Right lung (tissue), 5 donors: Measurements from ENCODE around the gene IGF1. TPM values are rescaled to one million over a fixed set of nuclear protein-coding genes. Genes with fewer than 3 reads are reported as not detected.
"Not testable (repeated sequence)": the region's sequence is repeated elsewhere in the genome, so short reads cannot be mapped to it uniquely, and the experiment has no call there.

Experiments
- DNase-seq, 2 donors: peaks; one replicate each; pipeline ENCODE4 v3.0.0-alpha.2; 2013
- polyA plus RNA-seq, 5 donors: library from polyadenylated mRNA; unstranded; fragments of 120-200 nt; gene quantifications; one replicate each; pipeline versions ENCODE4 v1.2.1 to v1.2.3, GENCODE V29; 2013; ENCODE audit warnings: inconsistent platforms in 1 of 5, low replicate concordance in 1 of 5; ENCODE audit not compliant: insufficient read length in 5 of 5, insufficient read depth in 1 of 5

Gene IGF1
- polyA plus RNA-seq, 5 donors: 16.5 to 31.3 (median 24.5) TPM

DNA sequence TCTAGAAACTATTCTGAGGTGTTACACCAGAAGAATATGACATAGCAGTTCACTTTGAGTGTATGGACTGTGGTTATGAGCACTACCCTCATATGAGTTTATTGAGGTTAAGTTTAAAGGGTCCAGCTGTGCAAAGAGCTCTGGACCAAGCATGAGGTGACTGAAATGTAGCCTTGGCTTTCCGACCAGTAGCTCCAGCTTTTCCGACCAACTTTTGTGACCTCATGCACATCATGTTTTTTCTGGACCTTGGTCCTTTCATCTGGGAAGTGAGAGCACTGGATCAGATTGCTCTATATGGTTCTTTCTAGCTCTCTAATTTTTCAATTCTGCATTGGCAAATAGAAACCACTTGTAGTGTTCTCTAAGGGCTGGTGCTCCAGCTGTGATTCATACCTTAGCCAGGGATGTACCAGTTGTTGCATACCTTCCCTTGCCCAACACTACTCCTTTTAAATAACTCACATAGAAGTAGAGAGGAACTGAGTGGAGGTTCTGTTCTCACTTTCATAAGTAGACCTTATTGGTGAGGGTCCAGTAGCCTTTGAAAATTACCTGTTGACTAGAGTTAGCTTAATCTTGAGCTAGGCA lies 16.6 kb downstream of the IGF1 start:
- DNase-seq: no peak

DNA sequence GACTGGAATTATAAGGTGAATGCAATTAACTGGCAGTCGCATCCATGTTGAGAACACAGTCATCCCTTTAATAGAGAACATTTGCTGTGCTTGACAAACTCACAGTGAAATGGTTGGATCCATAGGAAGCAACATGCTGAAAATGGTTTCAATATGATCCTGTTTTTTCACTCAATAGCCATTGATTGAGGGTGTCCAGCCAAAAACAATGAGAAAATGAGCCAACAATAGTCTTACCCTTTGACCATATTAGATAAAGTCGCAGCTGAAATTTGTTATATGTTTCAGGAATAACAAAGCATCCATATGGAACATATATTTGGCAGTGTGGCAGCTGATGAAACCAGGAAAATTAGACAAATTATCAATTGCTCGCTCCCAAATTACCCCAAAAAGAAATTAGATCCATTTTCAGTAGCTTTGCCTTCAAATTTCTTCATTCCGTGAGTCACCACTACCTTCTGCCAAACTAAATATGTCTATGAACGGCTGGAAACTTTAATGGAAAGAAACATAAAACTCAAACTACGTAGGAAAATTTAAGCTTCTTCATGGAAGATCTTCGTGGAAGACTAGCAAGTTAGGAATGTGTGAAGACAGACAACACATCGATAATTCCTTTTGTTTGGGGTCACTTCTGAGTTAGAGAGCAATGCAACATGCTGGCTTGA lies 17.4 kb downstream of the IGF1 start:
- no peak for DNase-seq

GRCh38 chr12:102462386-102462785 lies 18.0 kb downstream of the IGF1 start:
- no peak for DNase-seq

DNA sequence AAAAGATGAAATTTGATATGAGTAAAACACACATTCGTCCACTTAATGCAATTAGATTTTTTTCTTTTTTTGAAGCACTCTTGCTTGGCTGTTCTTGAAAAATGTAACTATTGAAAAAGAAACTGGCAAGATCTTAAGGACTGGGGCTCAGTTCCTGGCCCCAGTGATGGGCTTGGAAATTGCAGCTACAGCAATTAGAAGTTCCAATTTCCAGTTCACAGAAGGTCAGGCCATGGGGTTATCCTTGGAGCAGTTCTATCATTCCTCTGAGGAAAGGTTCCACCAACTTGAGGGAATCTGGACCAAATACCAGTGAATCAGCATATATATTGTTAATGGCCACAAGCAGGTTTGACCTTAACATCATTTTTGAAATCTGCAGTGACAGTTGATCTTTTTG lies 18.9 kb downstream of the IGF1 start:
- DNase-seq: no peak

GRCh38 chr12:102459314-102459713 lies 21.0 kb downstream of the IGF1 start:
- DNase-seq: no peak

DNA sequence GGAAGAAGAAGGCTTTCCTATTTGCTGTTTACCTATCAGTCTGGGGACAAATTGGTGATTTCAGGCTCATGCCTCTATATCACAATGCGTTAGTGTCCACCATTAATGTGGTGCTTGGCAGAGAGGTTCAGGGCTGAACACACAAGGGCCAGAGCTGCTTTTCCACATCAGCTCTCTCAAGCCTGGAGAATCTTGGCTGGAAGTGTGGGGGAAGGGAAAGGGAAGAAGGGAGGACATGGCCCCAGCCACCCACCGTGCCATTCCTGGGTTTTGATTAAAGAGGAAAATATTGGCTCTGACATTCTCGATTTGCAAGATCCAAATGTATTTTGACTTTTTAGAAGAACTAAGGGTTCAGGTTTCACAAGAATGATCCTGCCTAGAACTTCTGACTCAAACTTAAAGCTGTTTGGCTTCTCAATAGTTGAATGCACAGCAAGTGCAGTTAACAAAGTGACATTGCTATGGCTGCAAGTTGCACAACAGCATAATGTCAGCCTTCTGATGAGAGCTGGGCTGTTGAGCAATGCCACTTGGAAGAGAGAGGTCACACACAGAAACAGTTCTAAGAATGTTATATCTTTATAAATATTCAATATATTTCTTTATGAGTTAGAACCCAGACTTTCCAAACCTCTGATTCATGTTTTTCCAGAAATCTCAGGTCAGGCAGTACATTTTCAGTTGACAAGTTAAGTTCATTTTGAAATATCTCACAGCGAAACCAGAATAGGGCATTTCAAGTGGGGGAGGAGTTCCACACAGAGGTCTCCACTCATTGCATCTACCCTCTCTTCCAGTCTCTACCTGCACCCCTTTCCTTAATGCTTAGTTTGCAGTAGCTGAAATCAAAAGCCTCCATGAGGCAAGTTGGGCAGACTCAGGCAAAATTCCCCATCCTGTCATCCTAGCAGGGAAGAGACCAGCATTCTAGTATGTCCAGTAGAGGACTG lies 25.3 kb downstream of the IGF1 start:
- peak; percentile 77 to 81 for DNase-seq

DNA sequence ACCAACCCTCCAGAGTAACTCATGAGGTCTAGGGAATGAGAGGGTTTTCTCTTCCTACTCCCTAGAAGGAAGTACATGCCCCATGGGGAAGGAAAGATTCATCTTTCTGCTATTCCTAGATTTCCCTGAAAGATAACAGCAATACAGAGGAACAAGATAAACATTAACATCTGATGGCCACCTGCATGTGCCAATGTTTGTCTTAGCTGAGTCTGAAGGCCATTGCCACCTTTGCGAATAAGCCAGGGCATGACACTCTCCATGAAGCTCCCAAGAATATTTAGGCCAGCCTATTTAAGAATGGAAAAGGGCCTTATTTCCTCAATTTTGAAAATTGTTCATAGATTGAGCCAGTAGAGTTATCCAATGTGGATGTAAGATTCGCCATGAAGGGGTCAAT lies 26.0 kb downstream of the IGF1 start:
- no peak for DNase-seq

GRCh38 chr12:102452605-102453004 lies 27.8 kb downstream of the IGF1 start:
- DNase-seq: no peak

DNA sequence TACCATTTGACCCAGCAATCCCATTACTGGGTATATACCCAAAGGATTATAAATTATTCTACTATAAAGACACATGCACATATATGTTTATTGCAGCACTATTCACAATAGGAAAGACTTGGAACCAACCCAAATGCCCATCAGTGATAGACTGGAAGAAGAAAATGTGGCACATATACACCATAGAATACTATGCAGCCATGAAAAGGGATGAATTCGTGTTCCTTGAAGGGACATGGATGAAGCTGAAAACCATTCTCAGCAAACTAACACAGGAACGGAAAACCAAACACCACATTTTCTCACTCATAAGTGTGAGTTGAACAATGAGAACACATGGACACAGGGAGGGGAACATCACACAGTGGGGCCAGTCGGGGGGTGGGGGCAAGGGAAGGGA lies 31.3 kb downstream of the IGF1 start:
- DNase-seq: not testable (repeated sequence)

DNA sequence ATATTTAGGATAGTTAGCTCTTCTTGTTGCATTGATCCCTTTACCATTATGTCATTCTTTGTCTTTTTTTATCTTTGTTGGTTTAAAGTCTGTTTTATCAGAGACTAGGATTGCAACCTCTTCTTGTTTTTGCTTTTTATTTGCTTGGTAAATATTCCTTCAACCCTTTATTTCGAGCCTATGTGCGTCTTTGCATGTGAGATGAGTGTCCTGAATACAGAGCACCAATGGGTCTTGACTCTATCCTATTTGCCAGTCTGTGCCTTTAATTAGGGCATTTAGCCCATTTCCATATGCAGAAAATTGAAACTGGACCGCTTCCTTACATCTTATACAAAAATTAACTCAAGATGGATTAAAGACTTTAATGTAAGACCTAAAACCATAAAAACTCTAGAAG lies 32.9 kb downstream of the IGF1 start:
- DNase-seq: not testable (repeated sequence)

DNA sequence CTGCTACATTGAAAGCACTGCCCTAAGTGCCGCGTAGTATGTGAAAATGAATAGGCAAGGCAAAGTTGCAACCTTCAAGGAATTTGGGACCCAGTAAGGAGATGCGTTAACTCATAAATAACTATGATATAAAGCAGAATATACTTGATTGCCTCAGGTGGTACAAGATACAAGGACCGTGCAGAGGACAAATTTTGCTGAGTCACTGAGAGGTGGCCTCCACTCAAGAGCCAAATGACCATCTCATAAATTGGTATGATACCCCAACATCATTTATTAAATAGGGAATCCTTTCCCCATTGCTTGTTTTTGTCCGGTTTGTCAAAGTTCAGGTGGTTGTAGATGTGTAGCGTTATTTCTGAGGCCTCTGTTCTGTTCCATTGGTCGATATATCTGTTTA lies 35.7 kb downstream of the IGF1 start:
- no peak for DNase-seq

- no peak for DNase-seq
Measured at GRCh38 chr12:102444093-102444492, 36.3 kb downstream of the IGF1 start.

GRCh38 chr12:102441077-102441596 lies 39.2 kb downstream of the IGF1 start:
- no peak for DNase-seq

DNA sequence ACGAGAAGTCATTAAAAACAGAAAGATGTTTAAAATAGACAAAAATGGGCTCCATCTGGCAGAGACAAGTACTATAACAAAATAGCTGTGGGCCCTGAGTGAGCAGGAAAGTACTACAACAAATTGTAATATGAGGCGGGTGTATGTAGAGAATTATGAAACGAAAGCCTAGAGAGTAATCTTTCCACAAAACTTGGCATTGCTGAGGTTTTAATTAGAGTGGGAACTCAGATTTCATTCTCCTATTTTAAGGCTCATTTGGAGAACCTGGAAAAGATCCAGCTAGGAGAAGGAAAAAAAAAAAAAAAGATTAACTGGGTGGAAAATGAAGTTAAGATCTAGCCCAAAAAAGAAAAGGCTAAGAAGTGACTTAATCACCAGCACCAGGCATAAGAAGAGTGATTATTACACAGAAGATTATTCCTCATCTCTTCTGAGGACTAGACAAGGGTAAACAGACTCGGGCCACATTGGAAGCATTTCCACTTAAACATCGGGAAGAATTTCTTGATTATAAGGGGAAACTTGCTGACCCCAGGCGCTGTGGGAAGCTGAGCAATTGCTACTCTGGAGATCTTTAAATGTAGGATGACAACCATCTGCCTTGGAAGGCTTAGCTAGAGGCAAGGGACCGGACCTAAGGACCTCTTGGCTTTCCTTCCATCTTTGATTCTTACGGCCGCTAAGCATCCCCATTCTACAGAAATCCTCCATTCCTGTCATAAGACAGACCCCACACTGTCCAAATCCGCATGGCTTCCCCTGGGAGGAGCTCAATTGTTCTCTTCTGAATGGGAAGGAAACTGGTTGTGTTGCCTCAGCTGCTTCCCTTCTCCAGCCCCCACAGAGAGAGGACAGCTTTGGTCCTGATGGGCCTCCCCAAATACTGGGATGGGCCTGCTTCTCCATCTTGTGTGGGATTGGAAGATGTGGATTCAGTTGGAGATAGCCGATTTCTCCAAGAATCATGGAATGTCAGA lies 40.6 kb downstream of the IGF1 start:
- DNase-seq: peak; percentile 67 to 74

DNA sequence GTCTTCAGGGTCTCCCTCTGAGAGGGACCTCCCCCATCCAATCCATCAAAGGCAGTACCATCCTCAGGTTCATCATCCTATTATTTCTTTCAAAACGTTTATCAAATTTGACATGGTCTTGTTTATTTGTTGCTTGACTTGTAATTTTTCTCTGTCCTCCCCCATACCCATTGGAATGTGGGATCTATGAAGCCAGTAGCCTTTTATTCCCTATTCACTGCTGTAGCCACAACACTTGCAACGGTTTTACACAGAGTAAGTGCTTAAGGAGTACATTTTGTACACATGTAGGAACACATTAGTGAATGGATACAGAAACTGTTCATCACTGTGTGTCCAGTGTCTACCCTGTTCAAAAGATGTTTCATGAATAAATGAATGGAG lies 41.5 kb downstream of the IGF1 start:
- DNase-seq: no peak

- no peak for DNase-seq
Measured at GRCh38 chr12:102438047-102438826, 42.1 kb downstream of the IGF1 start.

- no peak for DNase-seq
Measured at GRCh38 chr12:102437511-102437910, 42.9 kb downstream of the IGF1 start.

- no peak for DNase-seq
Measured at GRCh38 chr12:102436867-102437266, 43.5 kb downstream of the IGF1 start.

DNA sequence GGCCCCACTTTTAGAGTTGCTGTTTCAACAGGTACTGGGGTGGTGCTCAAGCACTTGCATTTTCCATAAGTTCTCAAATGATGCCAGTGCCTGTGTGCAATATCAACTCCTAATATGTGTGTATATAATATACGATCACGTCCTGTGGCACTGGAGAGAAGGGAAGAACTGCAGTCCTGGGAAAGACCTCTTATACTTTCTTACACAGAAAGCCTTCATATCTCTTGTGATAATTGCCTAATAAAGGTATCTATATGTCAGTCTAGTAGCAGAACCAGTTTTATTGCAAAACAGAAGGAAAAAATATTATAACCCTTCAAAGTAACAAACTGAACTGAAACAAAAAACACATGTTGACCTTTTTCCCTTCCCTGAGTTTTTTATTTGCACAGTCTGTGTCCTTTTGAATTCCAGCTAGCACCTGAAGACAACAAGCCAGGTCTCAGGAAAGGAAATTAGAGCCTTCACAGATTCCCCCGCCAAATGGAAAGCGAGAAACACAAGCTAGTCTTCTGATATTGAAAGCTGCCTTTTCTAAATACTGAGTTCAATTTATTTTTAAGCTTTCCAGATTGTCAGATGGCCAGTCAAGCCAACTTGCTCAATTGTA lies 44.4 kb downstream of the IGF1 start:
- DNase-seq: no peak

DNA sequence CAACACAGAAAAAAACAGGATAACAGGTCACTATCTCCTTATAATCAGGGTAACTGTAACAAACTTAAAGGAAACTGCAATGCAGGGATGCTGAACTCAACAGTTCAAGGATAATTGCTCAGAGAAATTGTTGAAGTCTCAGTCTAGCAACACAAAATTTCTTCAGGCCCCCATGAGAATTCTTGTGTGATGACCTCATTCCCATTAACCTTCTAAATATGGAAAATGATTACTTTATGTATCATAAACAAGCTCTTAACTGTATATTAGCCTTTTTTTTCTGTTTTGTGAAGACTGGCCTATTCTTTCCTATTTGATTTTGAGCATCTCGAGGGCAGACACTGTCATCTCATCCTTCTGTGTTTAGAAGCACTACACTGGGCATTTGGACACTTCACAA lies 47.1 kb downstream of the IGF1 start:
- DNase-seq: no peak
